ENCODE measurements around the gene PTPRN2. TPM values are rescaled to one million over a fixed set of nuclear protein-coding genes. Genes with fewer than 3 reads are reported as not detected.

PTPRN2 gene
- total and polyA plus RNA-seq, 9 of the 15 experiments (the other 6 are each of a cell fraction or from before 2014, with no cell fraction given) = not detected

GRCh38 chr7:157513162-157513621 lies 1074.4 kb downstream of the PTPRN2 start (continued):
- peak in 1 of 2 experiments; percentile 53; a peak in 1 of 4 replicates for TF ChIP-seq RCOR1 (IDR thresholded peaks at IDR 0.05; ENCODE audit: borderline replicate concordance in 1 of 2, low read depth in 2 of 2, low read length in 2 of 2)
- TF ChIP-seq BHLHE40 (IDR thresholded peaks at IDR 0.05; ENCODE audit: low read length) = peak; percentile 96
- no peak for TF ChIP-seq NCOA4 (IDR thresholded peaks at IDR 0.05; ENCODE audit: partially characterized antibody)
- peak; percentile 57 for TF ChIP-seq USF1 (CRISPR knock-in tag; IDR thresholded peaks at IDR 0.05)
- 0 out of 2 replicates have a peak, but pooled peaks have one; percentile 39 for TF ChIP-seq JUN (IDR thresholded peaks at IDR 0.05; ENCODE audit: borderline replicate concordance, low read depth, low read length)
- TF ChIP-seq JUN (CRISPR knock-in tag; IDR thresholded peaks at IDR 0.05; ENCODE audit: borderline replicate concordance) = no peak
- 0 out of 2 replicates have a peak, but pooled peaks have one; percentile 49 for TF ChIP-seq MYC (IDR thresholded peaks at IDR 0.05; ENCODE audit: low read depth, low read length)
- TF ChIP-seq MYC (CRISPR knock-in tag; IDR thresholded peaks at IDR 0.05; ENCODE audit: borderline replicate concordance, low read depth) = no peak
- TF ChIP-seq E2F6 (IDR thresholded peaks at IDR 0.05; ENCODE audit: borderline replicate concordance in 1 of 2, extremely low read depth in 1 of 2, insufficient read depth in 1 of 2, insufficient read length in 1 of 2, low read depth in 1 of 2, low read length in 1 of 2, poor library complexity in 1 of 2, severe bottlenecking in 1 of 2) = peak in 1 of 2 experiments; percentile 28
- peak; percentile 26; the same call in 1 of the 2 replicates for TF ChIP-seq CREB1 (IDR thresholded peaks at IDR 0.05)
- TF ChIP-seq CREB1 (CRISPR knock-in tag; IDR thresholded peaks at IDR 0.05) = peak; percentile 46; the same call in 1 of the 2 replicates
- peak; percentile 36; the same call in 1 of the 2 replicates for TF ChIP-seq PKNOX1 (IDR thresholded peaks at IDR 0.05)
- peak in 1 of 2 experiments; percentile 40; a peak in 1 of 4 replicates for TF ChIP-seq ZNF318 (IDR thresholded peaks at IDR 0.05; ENCODE audit: borderline replicate concordance in 1 of 2, low read depth in 1 of 2)
- TF ChIP-seq PTTG1 (tag; IDR thresholded peaks at IDR 0.05; ENCODE audit: low read depth) = no peak
